COLO668 (cell line): ENCODE measurements around the gene GADD45B.

Experiments
- DNase-seq: peaks from one replicate; lab custom pipeline; 2025; ENCODE audit not compliant: unreplicated experiment; lab: John Stamatoyannopoulos, UW

The GADD45B gene

DNA sequence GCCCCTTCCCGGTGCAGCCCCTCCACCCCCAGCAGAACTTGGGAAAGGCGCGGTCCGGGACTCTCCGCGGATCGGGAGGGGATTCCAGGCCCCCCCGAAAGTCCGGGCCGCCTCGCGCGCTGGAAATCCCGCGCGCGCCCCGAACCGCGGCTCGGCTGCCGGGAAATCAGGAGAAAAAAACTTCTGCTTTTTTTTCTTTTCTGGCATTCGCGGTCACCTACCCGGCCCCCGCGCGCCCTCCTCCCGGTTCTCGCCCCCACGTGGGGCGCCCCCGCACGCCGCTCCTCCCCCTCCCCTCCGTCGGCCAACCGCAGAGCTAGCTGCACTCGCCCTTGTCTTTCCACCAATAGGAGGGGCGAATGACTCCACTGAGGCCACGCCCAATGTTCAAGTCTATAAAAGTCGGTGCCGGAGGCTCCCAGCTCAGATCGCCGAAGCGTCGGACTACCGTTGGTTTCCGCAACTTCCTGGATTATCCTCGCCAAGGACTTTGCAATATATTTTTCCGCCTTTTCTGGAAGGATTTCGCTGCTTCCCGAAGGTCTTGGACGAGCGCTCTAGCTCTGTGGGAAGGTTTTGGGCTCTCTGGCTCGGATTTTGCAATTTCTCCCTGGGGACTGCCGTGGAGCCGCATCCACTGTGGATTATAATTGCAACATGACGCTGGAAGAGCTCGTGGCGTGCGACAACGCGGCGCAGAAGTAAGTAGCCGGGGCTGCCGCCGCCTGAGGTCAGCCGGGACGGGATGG is at the start of gene GADD45B:
GADD45B (plus strand) TSS at position 426 of the 749 bp plus-strand sequence; CDS start at position 658, 232 bp downstream.
- peak; percentile 89 for DNase-seq

DNA sequence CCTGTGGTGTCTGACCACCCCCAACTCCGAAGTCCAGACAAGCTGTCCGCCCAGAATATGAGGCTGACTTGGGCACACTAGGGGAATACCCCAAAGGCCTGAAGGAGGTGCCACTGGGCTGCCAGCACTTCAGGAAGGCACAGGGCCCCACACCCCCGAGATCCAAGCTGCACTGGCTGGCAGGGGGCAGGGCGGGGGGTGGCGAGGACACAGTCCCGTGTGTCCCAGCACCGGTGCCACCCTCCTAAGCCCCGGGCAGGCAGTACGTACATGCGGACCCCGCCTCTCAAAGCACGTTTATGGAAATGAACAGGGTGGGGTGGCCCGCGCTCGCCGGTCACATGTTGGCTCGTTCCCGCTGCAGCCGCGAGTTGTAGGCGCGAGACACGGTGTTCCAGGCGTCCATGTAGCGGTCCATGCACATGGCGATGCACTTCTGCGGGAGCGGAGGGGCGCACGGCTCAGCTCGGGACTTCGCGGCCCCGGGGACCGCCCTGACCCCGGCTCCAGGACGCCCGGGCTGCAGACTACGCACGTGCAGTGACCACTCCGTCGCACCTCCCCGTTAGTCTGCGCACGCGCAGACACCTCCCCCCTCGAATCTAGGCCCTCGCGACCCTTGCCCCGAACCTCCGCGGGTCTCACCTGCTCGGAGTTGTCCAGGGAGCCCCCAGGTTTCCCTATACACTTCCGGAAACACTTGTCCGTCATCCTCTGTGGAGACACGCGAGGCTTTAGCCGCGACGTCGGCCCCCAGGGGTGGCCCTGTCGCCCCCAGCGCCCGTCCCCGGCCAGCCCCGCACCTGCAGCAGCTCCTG is 49.1 kb upstream of the GADD45B start:
- DNase-seq = peak; percentile 62

GRCh38 chr19:2427429-2428320 is 48.3 kb upstream of the GADD45B start, which contains the start of gene TIMM13:
Gene TIMM13 (minus strand): TSS chr19:2427586. CDS start chr19:2427533, 53 bp downstream.
- peak; percentile 97 for DNase-seq

- peak; percentile 64 for DNase-seq
These were observed 47.6 kb upstream of the GADD45B start for GRCh38 chr19:2428321-2428690.

- no peak for DNase-seq
These were observed 46.9 kb upstream of the GADD45B start for GRCh38 chr19:2428756-2429711.

- no peak for DNase-seq
These were observed 45.9 kb upstream of the GADD45B start for GRCh38 chr19:2429917-2430535.

DNA sequence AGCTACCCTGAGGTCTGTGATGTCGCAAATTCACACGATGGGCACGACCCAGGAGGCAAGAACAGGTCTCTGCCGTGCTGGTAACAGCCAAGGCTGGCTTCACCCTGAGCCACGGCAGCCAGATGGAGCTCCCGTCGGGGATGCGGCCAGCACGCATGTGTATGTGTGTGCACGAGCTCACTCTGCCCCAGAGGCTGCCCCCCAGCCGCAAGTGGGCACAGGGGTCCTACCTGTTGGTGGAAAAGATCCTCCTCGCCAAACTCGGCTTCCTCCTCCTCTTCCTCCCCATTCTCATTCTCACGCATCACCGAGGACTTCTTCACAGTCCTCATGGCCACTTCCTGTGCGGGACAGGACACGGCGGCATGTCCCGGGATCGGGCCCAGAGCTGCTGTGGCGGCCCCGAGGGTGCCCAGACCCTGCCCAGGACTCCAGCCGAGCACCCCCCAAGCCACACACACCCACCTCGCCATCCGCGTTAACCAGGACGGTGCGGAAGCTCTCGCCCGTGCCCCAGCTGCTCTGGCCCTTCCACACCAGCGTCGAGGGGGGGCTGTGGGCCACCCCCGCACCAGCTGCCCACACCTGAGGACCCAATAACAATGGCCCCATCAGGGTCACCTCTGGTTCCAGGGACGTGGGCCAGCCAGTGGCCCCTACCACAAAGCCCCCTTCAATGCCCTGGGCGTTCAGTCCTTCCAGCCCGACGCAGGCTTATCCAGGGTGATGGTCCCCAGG is 44.4 kb upstream of the GADD45B start:
- DNase-seq = no peak

GRCh38 chr19:2432131-2432848 is 43.6 kb upstream of the GADD45B start:
- DNase-seq = no peak

DNA sequence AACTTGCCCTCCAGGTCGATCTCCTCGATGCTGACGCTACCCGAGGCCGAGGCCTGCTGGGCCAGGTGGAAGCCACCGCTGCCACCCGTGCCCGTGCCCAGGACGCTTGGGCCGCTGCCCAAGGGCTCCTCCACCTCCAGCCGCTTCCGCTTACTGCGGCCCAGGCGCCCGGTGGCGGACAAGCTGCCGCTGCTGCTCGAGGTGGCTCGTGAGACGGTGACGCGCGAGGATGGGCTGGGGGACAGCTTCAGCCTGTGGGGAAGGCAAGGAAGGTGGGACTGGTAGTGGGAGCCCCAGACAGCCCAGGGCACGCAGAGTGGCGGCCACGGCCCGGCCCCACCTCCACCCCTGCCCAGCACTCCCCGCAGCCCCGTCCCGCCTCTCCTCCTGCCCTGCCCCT is 42.1 kb upstream of the GADD45B start:
- DNase-seq = no peak

DNA sequence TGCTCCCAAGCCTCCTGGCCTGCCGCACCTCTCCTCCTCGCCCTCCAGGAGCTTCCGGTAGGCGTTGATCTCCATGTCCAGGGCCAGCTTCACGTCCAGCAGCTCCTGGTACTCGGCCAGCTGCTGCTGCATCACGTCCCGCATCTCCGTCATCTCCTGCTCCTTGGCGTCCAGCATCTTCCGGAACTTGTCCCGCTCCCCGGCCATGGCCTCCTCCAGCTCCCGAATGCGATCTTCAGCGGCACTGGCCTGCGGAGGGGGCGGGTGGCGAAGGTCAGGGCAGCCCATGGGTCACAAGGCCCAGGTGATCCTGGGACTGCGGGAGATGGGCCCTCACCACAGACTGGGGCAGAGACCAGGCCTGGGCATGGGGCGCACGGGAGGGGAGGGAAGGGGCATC is 41.7 kb upstream of the GADD45B start:
- no peak for DNase-seq

- no peak for DNase-seq
These were observed 41.1 kb upstream of the GADD45B start for GRCh38 chr19:2434721-2435265.

- no peak for DNase-seq
These were observed 39.5 kb upstream of the GADD45B start for GRCh38 chr19:2436384-2436783.

DNA sequence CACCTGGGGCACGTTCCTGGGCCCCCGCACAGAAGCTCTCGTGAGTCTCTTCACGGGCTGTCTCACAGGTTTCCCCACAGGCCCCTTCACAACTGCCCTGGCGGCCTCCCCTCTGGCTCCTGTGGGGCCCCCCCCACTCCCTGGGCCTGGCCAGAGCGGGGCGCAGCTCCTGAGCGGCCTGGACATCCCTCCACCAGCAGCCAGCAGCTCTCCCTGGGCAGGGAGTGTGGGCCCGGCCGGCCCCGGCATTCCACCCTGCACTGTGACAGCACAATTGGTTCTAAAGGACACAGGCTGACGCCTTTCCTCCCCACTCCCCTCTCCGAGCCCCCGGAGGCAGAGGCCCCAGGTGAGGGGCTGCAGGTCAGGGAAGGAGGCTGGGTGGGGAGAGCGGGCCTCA is 39.0 kb upstream of the GADD45B start:
- no peak for DNase-seq

GRCh38 chr19:2438178-2438577 is 37.7 kb upstream of the GADD45B start:
- DNase-seq = no peak

- no peak for DNase-seq
These were observed 35.4 kb upstream of the GADD45B start for GRCh38 chr19:2440515-2440914.

GRCh38 chr19:2441096-2441752 is 34.7 kb upstream of the GADD45B start:
- no peak for DNase-seq

- no peak for DNase-seq
These were observed 32.7 kb upstream of the GADD45B start for GRCh38 chr19:2443116-2443784.
